D721Med (cell line): ENCODE measurements around the gene TBXAS1.

Source experiments
- DNase-seq: peaks from one replicate; pipeline ENCODE4 v3.0.0; 2011; ENCODE audit warnings: low spot score; ENCODE audit not compliant: insufficient read length
- FAIRE-seq: peaks from 2 replicates; lab custom pipeline; 2011; peaks lifted over from hg19 to GRCh38; lab: Jason Lieb, UNC
- CTCF ChIP-seq: IDR thresholded peaks from 2 replicates; pipeline ENCODE4 v1.5.1; 2012; ENCODE audit warnings: mild to moderate bottlenecking, control low read depth; ENCODE audit not compliant: insufficient read depth; ENCODE audit errors: missing control alignments

The TBXAS1 gene

DNA sequence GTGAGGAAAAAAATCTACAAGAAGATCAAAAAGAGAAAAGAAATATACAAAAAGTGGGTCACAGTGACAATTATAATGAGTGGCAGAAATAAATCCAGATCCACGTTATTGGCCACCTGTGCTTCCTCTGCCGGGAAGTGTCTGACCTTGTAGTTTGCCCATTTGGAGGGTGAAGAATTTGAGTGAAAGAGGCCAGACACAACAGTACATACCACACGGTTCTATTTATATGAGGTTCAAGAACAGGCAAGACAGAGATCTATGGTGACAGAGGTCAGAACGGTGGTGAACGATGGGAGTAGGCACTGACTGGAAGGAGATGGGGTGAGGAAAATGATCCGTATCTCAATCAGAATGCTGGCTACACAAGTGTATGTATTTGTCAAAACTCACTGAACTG, 216.6 kb downstream of the TBXAS1 start:
- DNase-seq (no peak), FAIRE-seq (no peak)
- no peak for TF ChIP-seq CTCF

DNA sequence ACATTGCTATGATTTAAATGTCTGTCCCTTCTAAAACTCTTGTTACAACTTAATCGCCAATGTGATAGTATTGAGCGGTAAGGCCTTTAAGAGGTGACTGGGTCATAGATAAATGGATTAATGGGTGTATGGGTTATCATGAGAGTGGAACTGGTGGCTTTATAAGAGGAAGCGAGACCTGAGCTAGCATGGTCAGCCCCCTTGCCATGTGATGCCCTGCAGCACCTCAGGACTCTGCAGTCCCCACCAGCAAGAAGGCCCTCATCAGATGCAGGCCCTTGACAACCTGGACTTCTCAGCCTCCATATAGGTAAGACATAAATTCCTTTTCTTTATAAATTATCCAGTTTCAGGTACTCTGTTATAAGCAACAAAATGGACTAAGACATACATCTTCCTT, 218.1 kb downstream of the TBXAS1 start:
- no peak for TF ChIP-seq CTCF
- no peak for DNase-seq
- FAIRE-seq, result no peak

GRCh38 chr7:140048138-140048537, 219.1 kb downstream of the TBXAS1 start:
- FAIRE-seq (no peak), DNase-seq (no peak)
- TF ChIP-seq CTCF, result no peak

DNA sequence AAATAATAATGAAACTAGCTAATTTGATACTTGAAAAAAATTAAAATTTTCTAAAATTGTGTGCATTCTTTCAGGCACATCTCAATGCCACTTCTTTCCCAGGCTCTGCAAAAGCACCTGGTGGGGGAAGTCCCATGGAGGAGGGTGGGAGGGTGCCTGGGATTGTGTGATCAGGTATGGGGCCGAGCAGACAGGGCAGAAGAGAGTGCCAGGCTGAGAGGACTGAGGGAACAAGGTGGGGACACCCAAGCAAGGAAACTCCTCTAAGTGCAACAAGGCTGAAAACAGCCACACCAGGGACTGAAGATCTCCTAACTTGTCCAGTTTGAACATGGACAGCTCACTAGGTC, 219.9 kb downstream of the TBXAS1 start:
- DNase-seq (no peak), FAIRE-seq (no peak)
- no peak for TF ChIP-seq CTCF

GRCh38 chr7:140049339-140050024, 220.4 kb downstream of the TBXAS1 start:
- FAIRE-seq (no peak), DNase-seq (no peak)
- no peak for TF ChIP-seq CTCF

GRCh38 chr7:140050100-140050499, 221.0 kb downstream of the TBXAS1 start:
- TF ChIP-seq CTCF, result no peak
- FAIRE-seq (no peak), DNase-seq (no peak)

DNA sequence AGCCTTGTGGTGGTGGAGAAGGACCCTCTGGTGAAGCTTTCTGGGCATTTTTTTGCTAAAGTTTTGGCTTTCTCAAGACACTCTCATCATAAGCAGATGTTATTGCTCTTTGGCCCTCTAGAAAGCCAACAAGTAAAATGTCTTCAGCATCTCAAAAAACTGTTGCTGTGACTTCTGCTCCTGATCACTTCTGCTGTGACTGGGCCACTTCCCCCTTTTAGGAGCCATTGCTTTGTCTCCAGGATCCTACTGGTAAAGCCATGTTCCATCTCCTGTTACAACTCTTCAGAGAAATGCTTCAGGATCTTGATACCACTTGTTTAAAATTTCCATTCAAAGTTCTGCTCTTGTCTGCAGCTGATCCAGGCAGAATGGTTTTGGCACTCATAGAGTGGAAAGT, 222.8 kb downstream of the TBXAS1 start:
- no peak for FAIRE-seq
- TF ChIP-seq CTCF, result no peak
- no peak for DNase-seq
